Measurements from ENCODE around the gene SLIT1.

- TF ChIP-seq POLR2A (IDR thresholded peaks at IDR 0.05) = no peak
- TF ChIP-seq, protein P1, sequence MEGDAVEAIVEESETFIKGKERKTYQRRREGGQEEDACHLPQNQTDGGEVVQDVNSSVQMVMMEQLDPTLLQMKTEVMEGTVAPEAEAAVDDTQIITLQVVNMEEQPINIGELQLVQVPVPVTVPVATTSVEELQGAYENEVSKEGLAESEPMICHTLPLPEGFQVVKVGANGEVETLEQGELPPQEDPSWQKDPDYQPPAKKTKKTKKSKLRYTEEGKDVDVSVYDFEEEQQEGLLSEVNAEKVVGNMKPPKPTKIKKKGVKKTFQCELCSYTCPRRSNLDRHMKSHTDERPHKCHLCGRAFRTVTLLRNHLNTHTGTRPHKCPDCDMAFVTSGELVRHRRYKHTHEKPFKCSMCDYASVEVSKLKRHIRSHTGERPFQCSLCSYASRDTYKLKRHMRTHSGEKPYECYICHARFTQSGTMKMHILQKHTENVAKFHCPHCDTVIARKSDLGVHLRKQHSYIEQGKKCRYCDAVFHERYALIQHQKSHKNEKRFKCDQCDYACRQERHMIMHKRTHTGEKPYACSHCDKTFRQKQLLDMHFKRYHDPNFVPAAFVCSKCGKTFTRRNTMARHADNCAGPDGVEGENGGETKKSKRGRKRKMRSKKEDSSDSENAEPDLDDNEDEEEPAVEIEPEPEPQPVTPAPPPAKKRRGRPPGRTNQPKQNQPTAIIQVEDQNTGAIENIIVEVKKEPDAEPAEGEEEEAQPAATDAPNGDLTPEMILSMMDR (IDR thresholded peaks at IDR 0.05) = no peak
Measured at GRCh38 chr10:97190450-97190849, 4.7 kb upstream of the SLIT1 start.
